BJ (cell line): Measurements from ENCODE around the gene KCNQ1. TPM values are rescaled to one million over a fixed set of nuclear protein-coding genes. Genes with fewer than 3 reads are reported as not detected.

Source experiments
- CTCF ChIA-PET: fragments of 350-600 bp; formaldehyde crosslinking; extraction: SDS; loops from one replicate; lab custom pipeline; 2021; ENCODE audit warnings: antibody characterized with exemption, inconsistent platforms; lab: Yijun Ruan, JAX
- POLR2A ChIA-PET: fragments of 300-600 bp; sonication (Branson Sonifier 250); formaldehyde crosslinking; extraction: SDS; loops from one replicate; lab custom pipeline; 2021; ENCODE audit warnings: antibody characterized with exemption; lab: Charles Lee
- DNase-seq: peaks from one replicate; pipeline ENCODE4 v3.0.0-alpha.2; 2011; ENCODE audit warnings: low read depth
- H3K27me3 ChIP-seq: 2 replicates; pipeline ENCODE4 v1.6.0; 2011; ENCODE audit warnings: low read length; ENCODE audit not compliant: control insufficient read depth, insufficient read depth
- H3K36me3 ChIP-seq: 2 replicates; pipeline ENCODE4 v1.5.1; 2011; ENCODE audit warnings: low read length; ENCODE audit not compliant: control insufficient read depth, insufficient read depth
- H3K4me3 ChIP-seq: 2 replicates; pipeline ENCODE4 v1.5.1; 2011; ENCODE audit warnings: low read depth, mild to moderate bottlenecking, control low read depth, low read length
- CTCF ChIP-seq: IDR thresholded peaks from 2 replicates; pipeline ENCODE4 v1.5.1; 2011; ENCODE audit warnings: low read depth, mild to moderate bottlenecking, control low read depth, inconsistent platforms, low read length, moderate library complexity; ENCODE audit not compliant: insufficient read depth
- polyA plus RNA-seq: library from polyadenylated mRNA; depleted of rRNA; stranded (reverse); fragments of >200 nt; gene quantifications from 2 replicates; pipeline ENCODE4 v1.2.3, GENCODE V29; 2011

The KCNQ1 gene
- polyA plus RNA-seq, 1 experiment = not detected

- H3K4me3 ChIP-seq = no peak overlapping the region
- TF ChIP-seq CTCF = no peak
- ChIA-PET POLR2A (no interaction called here), CTCF (interaction anchor here (0.6 to 0.8 kb wide), 3 partner anchors 170 to 299 kb away, joined by 3 to 4 read pairs (median 3); no protein-coding TSS in a partner anchor)
- no peak for DNase-seq
- peaks cover 2% of the 10 kb centered on the region for H3K27me3 ChIP-seq
- H3K36me3 ChIP-seq = no peaks in the 10 kb centered on the region
Measured at GRCh38 chr11:2831781-2832532, 387.1 kb downstream of the KCNQ1 start.

- no peak for DNase-seq
- TF ChIP-seq CTCF = no peak
- Histone ChIP-seq H3K27me3 (peaks cover 2% of the 10 kb centered on the region), H3K36me3 (no peaks in the 10 kb centered on the region), H3K4me3 (no peak overlapping the region)
- CTCF ChIA-PET = interaction anchor here (0.6 to 0.8 kb wide), 2 partner anchors 171 to 299 kb away, joined by 3 to 4 read pairs; no protein-coding TSS in a partner anchor
- POLR2A ChIA-PET = no interaction called here
Measured at GRCh38 chr11:2832533-2833020, 387.8 kb downstream of the KCNQ1 start.

GRCh38 chr11:2833051-2833715, 388.4 kb downstream of the KCNQ1 start:
- Histone ChIP-seq H3K27me3 (peaks cover 2% of the 10 kb centered on the region), H3K36me3 (no peaks in the 10 kb centered on the region), H3K4me3 (no peak overlapping the region)
- ChIA-PET CTCF (no interaction called here), POLR2A (no interaction called here)
- TF ChIP-seq CTCF = no peak
- DNase-seq = no peak

- no peak for TF ChIP-seq CTCF
- POLR2A ChIA-PET = no interaction called here
- Histone ChIP-seq H3K36me3 (no peaks in the 10 kb centered on the region), H3K27me3 (peaks cover 2% of the 10 kb centered on the region), H3K4me3 (no peak overlapping the region)
- DNase-seq = no peak
- CTCF ChIA-PET = no interaction called here
Measured at GRCh38 chr11:2833716-2834502, 389.1 kb downstream of the KCNQ1 start.
